ENCODE measurements around the gene PAPOLG.

GRCh38 chr2:60826111-60826510 lies 70.0 kb downstream of the PAPOLG start:
- no peak for TF ChIP-seq EZH2 (IDR thresholded peaks at IDR 0.05; ENCODE audit: low read length)
- TF ChIP-seq, protein P1, sequence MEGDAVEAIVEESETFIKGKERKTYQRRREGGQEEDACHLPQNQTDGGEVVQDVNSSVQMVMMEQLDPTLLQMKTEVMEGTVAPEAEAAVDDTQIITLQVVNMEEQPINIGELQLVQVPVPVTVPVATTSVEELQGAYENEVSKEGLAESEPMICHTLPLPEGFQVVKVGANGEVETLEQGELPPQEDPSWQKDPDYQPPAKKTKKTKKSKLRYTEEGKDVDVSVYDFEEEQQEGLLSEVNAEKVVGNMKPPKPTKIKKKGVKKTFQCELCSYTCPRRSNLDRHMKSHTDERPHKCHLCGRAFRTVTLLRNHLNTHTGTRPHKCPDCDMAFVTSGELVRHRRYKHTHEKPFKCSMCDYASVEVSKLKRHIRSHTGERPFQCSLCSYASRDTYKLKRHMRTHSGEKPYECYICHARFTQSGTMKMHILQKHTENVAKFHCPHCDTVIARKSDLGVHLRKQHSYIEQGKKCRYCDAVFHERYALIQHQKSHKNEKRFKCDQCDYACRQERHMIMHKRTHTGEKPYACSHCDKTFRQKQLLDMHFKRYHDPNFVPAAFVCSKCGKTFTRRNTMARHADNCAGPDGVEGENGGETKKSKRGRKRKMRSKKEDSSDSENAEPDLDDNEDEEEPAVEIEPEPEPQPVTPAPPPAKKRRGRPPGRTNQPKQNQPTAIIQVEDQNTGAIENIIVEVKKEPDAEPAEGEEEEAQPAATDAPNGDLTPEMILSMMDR (optimal IDR thresholded peaks at IDR 0.05 in 1 of 3, IDR thresholded peaks at IDR 0.05 in 1 of 3, conservative IDR thresholded peaks at IDR 0.05 in 1 of 3; ENCODE audit: extremely low read depth in 1 of 3, insufficient read depth in 2 of 3, low read length in 3 of 3) = no peak

Measured in keratinocyte (primary cell).